SH-SY5Y (cell line): ENCODE results near the gene ASMTL.

ENCODE experiments used
- GATA2 ChIP-seq: IDR thresholded peaks from 2 replicates; pipeline ENCODE4 v1.6.1; 2011; ENCODE audit warnings: mild to moderate bottlenecking, low read depth, low read length
- GATA3 ChIP-seq: IDR thresholded peaks from 2 replicates; pipeline ENCODE4 v1.6.1; 2011; ENCODE audit warnings: low read depth, mild to moderate bottlenecking, low read length, moderate library complexity

- TF ChIP-seq GATA2 = no peak
- no peak for TF ChIP-seq GATA3
Observed at GRCh38 chrX:1407035-1407434, 45.7 kb downstream of the ASMTL start.
